ENCODE measurements around the gene PPM1H.

PPM1H gene

DNA sequence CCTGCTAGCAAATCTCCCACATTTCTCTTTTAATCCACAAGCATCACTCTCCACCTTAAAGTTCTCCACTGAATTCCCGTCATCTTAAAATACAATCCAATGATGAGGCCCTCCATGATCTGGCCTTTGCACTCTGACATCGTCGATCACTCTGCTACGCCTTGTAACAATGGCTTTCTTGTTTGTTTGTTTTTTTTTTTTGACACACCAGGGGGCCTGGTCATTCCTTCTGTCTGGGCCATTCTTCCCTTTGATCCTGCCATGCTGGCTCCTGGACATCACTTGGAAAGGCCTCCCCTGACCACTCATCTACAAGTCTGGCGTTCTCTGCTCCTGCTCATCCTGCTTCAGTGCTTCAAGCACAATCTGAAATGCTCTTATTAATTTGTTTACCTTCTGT, 233.5 kb downstream of the PPM1H start:
- no peak for DNase-seq

- no peak for DNase-seq
Measured at GRCh38 chr12:62700091-62700880, 234.7 kb downstream of the PPM1H start.

DNA sequence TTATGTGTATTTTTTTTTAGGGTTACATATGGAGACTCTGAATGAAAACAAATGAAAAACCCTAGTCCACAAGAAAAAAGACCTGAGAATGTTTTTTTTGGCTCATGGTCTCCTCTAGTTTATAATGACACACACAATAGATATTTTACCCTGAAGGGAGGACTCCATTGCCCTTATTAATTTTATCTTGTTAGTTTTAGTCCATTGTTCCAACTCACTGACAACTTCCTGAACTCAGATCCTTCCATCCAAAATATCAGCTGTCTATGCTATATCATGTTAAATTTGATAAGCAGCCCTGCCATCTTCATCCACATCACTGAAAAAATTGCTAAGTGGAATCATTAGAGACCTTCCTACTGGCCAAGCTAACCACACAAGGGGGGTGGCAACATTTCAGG, 236.2 kb downstream of the PPM1H start:
- no peak for DNase-seq

DNA sequence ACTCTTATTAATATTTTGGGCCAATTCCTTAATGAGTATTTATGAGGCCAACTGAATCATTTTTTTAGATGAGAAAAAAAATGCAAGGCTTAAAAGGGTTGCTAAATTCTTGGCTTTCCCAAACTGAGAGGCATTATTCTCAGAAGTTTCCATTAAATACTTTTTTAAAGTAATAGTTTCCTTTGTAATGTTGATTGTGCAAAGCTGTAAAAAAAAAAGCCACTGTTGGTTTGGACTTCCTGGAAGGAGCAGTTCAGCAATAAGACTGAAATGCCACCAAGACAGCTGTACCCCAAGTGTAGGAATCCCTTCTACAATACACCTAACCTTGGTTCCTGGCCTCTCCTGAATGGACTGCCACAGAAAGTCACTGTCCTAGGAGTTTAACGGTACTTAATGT, 237.1 kb downstream of the PPM1H start:
- no peak for DNase-seq

- no peak for DNase-seq
Measured at GRCh38 chr12:62695696-62696095, 239.3 kb downstream of the PPM1H start.

DNA sequence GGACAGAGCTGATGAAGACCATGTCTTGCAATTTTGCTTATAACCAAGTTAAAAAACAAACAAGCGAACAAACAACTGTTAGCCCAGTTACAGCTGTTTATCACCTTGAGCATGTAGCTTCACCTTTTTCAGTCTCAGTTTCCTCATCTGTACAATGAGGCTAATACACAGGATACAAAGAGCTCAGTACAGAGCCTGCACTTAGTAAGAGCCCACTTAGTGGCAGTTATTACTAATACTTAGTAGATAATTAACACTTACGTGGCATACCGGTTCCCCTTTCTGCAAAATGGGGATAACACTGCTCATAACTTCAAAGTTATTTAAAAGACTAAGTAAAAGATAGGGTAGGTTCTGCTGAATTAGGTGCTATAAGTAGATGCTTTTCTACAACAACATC, 240.3 kb downstream of the PPM1H start:
- no peak for DNase-seq

DNA sequence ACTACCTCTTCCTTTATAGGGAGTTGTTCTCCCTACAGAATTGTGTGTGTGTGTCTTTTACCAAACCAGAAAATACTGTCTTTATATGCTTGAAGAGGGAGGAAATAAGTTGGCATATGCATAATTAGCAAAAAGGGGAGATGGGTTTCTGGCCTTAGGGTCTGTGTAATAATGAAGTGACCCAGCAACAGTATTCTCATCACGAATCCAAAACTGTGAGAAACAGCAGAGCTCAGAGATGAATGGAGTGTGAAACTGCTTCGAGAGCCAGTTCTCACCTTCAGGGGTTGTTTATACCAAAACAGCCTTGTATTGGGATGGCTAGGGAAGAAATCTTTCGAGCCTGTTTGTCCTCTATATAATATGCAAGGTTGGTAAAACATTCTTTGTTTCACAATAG, 240.8 kb downstream of the PPM1H start:
- no peak for DNase-seq

DNA sequence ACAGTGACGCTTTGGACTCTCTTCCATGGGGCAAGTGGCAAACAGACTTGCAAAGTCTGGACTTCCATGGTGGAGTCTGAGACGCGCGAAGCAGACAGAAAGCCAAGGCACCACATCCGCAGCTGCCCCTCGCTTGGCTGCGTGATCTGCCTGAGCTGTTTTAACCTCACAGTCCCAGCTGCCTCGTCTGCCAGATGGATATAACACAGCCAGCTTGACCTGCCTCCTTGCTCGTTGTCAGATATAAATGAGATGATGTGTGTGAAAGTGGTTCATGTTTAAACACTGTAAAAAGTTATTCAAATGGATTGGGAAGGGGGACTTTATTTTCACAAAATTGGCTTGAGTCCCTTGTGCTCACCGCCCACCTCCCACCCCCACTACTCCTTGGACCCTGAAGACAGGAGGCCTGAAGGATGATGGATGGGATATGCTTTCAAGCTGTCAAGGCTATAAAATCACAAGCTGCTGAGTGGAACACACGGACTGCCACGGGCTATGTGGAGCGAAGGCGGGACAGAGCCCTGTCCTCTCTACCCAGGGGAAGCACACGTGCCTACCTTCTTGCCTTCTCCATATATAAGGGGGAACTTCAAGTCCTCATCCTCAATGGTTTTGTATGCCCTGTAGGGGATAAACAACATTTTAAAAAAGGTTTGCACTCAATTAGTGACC, 241.4 kb downstream of the PPM1H start:
- DNase-seq = no peak

- DNase-seq = no peak
Measured at GRCh38 chr12:62692884-62693283, 242.1 kb downstream of the PPM1H start.

- DNase-seq = no peak
Measured at GRCh38 chr12:62691309-62691708, 243.6 kb downstream of the PPM1H start.

GRCh38 chr12:62689042-62689839, 245.7 kb downstream of the PPM1H start:
- DNase-seq = no peak

DNA sequence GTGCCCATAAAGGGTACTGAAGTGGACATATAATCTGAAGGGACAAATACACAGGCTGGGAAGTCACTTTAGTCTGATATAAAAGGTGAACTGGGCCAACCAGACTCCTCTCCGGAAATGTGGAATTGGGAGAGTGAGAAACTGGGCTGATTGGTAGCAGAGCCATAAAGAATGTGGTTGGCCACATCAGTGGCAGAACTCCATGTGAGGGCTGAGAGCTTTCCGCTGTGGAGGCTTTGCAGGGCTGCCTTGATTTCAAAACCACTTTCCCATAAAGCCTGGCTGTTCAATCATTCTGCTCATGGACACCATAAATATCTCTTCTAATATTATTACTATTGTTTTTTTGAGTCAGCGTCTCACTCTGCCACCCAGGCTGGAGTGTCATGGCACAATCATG, 248.0 kb downstream of the PPM1H start:
- no peak for DNase-seq

DNA sequence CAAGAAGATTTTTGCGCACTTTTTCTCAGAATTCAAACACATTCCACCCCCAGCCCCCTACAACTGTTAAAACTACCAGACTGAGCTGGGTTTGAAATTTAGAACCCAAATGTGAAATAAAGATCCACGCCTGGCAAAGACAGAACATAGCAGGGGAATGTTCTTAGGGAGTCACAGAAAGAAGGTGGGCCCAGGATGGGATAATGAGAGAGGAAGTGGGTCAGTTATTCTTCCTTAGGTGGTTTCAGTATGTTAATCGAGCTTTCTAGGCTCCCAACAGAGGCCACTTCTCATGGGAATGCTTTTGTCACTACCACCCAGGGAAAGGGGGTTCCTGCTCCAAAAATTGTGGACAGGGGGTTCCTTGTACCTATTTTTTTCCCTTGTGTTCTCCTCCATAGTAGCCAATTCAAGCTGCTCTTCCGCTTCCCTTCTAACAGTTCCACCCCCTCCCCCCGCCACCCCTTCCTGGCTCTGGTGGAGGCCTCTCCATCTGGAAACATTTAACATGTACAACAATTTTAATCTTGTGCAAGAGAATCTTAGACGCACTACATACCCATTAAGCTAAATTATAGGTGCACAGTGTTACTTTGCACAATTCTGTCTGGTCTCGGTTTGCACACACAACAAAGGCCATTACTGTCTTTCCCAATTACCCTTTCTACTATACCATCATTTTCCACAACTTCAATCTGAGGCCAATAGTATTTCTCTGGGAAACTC, 250.2 kb downstream of the PPM1H start:
- DNase-seq = no peak

- no peak for DNase-seq
Measured at GRCh38 chr12:62683776-62684569, 251.0 kb downstream of the PPM1H start.

DNA sequence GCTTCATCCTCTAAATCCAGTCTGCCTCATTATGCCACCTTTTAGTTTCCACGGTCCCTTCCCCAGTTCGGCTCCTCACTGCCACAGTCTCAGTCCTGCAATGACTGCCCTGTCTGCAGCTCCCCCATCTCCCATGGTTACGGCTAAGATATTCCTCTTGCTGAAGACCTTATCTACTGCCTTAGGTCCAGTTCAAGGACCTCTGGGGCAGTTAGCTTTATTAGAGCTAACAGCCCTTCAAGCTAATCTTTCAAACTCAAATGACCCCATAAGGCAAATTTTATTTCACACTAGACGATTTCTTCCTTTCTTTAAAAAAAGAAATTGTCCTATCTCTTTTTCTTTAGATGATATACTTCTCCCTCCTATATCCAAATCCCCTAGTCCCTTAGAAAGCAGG, 253.6 kb downstream of the PPM1H start:
- no peak for DNase-seq

GRCh38 chr12:62679608-62680007, 255.3 kb downstream of the PPM1H start:
- DNase-seq = no peak

- DNase-seq = no peak
Measured at GRCh38 chr12:62677355-62677754, 257.6 kb downstream of the PPM1H start.

DNA sequence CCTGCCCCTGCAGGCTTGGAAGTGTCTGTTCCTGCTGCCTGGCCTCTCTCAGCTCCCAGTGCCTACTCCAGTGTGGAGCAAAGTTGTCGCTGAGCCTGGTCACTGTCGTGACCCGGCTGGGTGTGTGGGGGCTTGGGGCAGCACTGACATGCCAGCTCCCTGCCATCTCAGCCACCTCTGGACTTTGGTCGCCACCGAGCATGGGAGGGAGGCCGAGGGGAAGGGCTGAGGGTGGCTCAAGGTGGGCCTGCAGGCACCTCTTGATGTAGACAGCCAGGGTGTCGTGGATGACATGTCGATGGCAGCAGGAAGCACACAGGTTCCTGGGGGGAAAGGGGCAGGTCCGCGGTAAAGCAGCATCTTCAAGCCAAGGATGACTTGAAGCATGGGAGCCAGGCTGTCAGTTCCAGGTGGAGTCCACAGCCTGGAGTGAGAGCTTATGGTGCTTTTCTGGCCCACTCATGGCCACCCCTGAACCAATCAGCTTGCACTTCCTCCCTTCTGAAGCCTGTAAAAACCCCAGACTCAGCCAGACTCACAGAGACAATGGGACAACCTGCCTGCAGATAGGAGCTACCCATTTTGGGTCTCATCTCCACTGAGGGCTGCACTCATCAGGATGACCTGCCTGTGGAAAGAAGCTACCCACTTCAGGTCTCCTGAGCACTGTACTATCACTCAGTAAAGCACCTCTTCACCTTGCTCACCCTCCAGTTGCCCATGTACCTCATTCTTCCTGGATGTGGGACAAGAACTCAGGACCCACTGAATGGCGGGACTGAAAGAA, 258.2 kb downstream of the PPM1H start:
- no peak for DNase-seq

DNA sequence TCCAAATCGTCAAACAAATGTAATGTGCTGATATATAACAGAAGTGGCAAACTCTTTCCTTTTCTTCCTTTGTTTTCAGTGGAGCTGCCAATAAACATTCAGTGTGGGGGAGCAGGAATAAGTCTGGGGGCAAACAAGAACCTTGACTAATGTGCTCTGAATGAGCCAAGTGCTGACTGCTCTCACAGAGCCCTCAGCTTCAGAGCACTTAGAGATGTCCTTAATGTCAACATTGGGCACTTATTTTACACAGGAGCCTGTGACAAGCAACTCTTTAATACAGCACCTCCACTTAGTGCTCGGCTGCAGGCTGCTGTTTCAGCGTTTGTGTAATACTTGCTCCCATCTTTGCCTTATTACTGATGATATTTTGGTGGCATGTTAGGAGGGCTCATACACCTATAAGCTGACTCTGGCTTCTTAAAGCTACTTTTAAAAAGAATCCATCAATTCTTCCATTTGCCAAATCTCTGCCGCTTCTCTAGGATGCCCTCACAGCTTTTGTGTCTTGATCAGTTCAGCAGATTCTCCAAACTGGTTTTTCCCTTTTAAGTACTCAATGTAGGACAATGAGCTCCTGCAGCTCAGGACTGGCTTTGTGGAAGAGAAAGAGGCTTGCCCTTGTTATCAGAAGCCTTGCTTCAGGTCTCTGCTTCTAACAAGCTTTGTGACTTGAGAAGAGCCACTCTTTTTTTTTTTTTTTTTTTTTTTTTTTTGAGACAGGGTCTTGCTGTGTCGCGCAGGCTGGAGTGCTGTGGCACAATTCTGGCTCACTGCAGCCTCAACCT, 261.7 kb downstream of the PPM1H start:
- peak; percentile 25 for DNase-seq

DNA sequence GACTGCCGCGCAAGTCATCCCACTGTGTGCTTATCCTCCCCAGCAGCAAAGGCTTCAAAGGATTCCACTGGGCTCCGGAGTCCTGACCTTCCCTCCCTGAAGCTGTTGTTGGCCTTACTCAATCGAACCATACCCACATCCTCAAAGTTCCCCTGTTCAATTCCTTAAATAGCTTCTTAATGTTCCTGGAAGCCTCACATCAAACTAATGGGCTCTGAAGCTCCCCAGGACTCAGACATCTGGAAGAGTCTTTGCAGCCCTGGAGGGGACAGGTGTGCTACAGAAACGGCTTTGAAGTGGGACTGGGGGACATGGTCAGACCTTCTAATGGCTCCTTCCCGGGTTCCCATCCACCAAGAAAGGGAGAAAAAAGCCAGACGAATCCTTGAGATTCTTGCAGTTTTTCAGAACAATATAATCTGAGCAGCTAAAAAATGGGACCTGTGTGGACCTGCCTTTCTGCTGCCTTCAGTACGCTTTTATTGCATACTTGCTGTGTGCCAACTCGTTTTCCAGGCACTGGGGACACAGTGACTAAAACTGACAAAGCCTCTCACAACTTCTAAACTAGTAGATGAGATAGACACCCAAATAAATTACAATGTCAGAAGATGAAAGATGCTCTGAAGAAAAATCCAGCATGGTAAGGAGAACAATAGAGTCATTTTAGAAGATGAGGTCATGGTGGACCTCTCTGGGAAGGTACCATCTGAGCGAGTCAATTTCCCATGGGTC, 263.8 kb downstream of the PPM1H start:
- DNase-seq = no peak
